ENCODE results near the gene RNF125. TPM values are rescaled to one million over a fixed set of nuclear protein-coding genes. Genes with fewer than 3 reads are reported as not detected.

RNF125 gene
- total RNA-seq, 2 donors from 2014 or later = 1.2 to 2.6 TPM

DNA sequence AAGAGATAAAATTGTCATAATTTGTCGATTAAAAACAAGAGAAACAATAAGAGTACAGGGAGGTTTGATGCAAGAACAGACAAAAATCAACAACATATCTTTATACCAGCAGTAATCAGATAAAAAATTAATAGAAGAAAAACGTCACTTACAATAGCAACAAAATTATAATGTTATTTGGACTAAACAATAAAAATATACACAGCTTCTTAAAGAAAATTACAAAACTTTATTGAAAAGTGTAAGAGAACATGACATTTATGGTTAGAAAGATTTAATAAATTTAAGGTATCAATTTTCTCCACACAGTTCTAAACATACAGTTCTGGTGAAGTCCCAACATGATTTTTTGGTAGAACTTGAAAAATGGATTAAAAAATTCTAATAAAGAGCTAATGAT, 85.9 kb downstream of the RNF125 start:
- Histone ChIP-seq H3K27me3 (replicated peaks; ENCODE audit: insufficient read depth) (no peaks in the 10 kb centered on the region), H3K36me3 (no peaks in the 10 kb centered on the region), H3K27ac (no peak overlapping the region), H3K4me3 (no peak overlapping the region), H3K9me3 (no peaks in the 10 kb centered on the region), H3K4me1 (replicated peaks) (no peaks in the 10 kb centered on the region)
- WGBS = 55% methylated on average over 2 of the region's 2 CpGs
- no peak for TF ChIP-seq POLR2AphosphoS5 (IDR thresholded peaks at IDR 0.05)
- no peak for TF ChIP-seq POLR2A (IDR thresholded peaks at IDR 0.05)
- TF ChIP-seq, protein P1, sequence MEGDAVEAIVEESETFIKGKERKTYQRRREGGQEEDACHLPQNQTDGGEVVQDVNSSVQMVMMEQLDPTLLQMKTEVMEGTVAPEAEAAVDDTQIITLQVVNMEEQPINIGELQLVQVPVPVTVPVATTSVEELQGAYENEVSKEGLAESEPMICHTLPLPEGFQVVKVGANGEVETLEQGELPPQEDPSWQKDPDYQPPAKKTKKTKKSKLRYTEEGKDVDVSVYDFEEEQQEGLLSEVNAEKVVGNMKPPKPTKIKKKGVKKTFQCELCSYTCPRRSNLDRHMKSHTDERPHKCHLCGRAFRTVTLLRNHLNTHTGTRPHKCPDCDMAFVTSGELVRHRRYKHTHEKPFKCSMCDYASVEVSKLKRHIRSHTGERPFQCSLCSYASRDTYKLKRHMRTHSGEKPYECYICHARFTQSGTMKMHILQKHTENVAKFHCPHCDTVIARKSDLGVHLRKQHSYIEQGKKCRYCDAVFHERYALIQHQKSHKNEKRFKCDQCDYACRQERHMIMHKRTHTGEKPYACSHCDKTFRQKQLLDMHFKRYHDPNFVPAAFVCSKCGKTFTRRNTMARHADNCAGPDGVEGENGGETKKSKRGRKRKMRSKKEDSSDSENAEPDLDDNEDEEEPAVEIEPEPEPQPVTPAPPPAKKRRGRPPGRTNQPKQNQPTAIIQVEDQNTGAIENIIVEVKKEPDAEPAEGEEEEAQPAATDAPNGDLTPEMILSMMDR (IDR thresholded peaks at IDR 0.05) = no peak
- intact Hi-C loops (cut with DNase I) = no loop called here
- no peak for DNase-seq (ENCODE audit: low spot score)

DNA sequence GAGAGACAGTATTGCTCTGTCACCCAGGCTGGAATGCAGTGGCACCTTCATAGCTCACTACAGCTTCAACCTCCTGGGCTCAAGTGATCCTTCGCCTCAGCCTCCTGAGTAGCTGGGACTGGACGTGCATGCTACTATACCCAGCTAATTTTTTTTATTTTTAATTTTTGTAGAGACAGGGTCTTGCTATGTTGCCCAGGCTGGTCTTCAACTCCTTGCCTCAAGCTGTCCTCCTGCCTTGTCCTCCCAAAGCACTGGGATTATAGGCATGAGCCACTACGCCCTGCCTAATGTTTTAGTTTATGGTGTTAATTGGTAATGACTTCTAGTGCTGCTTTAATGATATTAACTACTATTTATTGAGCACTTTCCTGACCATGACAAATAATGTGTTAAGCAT, 91.4 kb downstream of the RNF125 start:
- WGBS = 92% methylated on average over 3 of the region's 3 CpGs
- no peaks in the 10 kb centered on the region for H3K9me3 ChIP-seq
- DNase-seq (ENCODE audit: low spot score) = no peak
- no peaks in the 10 kb centered on the region for H3K4me1 ChIP-seq (replicated peaks)
- H3K36me3 ChIP-seq = no peaks in the 10 kb centered on the region
- H3K27ac ChIP-seq = no peak overlapping the region
- intact Hi-C loops (cut with DNase I) = no loop called here
- no peak for TF ChIP-seq POLR2AphosphoS5 (IDR thresholded peaks at IDR 0.05)
- TF ChIP-seq, protein P1 (IDR thresholded peaks at IDR 0.05) = no peak
- no peak for TF ChIP-seq POLR2A (IDR thresholded peaks at IDR 0.05)
- H3K4me3 ChIP-seq = no peak overlapping the region
- H3K27me3 ChIP-seq (replicated peaks; ENCODE audit: insufficient read depth) = no peaks in the 10 kb centered on the region

DNA sequence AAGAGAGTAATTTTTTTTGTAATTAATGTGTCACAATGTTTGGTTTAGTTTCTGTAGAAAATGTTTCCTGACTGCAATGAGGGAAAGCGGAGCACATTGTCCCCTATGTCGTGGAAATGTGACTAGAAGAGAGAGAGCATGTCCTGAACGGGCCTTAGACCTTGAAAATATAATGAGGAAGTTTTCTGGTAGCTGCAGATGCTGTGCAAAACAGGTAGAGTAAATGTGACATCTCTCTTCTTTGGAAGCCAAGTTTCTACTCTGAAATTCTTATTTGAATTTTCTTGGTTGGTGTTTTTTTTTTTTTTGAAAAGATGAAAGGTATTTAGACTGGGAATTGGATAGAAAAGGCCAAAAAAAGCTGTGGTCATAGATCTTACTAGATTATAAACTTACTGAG, 93.1 kb downstream of the RNF125 start:
- Histone ChIP-seq H3K27me3 (replicated peaks; ENCODE audit: insufficient read depth) (no peaks in the 10 kb centered on the region), H3K4me1 (replicated peaks) (no peaks in the 10 kb centered on the region), H3K9me3 (no peaks in the 10 kb centered on the region), H3K27ac (no peak overlapping the region), H3K36me3 (no peaks in the 10 kb centered on the region), H3K4me3 (no peak overlapping the region)
- DNase-seq (ENCODE audit: low spot score) = no peak
- 80% methylated on average over 3 of the region's 3 CpGs for WGBS
- intact Hi-C loops (cut with DNase I) = no loop called here
- TF ChIP-seq POLR2AphosphoS5 (IDR thresholded peaks at IDR 0.05) (no peak), POLR2A (IDR thresholded peaks at IDR 0.05) (no peak)
- TF ChIP-seq, protein P1 (IDR thresholded peaks at IDR 0.05) = no peak

DNA sequence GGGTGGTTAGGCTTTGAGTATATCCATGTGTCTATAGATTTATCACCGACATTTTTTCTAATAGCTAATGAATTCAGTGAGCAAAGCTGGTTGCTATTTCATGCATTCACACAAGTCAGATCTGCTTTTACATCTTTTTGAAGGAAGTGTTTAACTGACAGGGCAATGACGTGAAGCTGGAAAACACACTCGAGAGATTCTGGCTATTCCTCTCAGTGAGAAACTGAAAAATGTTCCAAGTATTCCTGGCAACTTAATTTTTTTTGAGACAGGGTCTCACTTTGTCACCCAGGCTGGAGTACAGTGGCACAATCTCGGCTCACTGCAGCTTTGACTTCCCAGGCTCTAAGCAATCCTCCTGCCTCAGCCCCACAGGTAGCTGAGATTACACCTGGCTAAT, 94.2 kb downstream of the RNF125 start:
- Histone ChIP-seq H3K4me1 (replicated peaks) (no peaks in the 10 kb centered on the region), H3K9me3 (no peaks in the 10 kb centered on the region), H3K27me3 (replicated peaks; ENCODE audit: insufficient read depth) (no peaks in the 10 kb centered on the region), H3K27ac (no peak overlapping the region), H3K4me3 (no peak overlapping the region), H3K36me3 (no peaks in the 10 kb centered on the region)
- intact Hi-C loops (cut with DNase I) = no loop called here
- WGBS = 90% methylated on average over 4 of the region's 4 CpGs
- TF ChIP-seq POLR2AphosphoS5 (IDR thresholded peaks at IDR 0.05) (no peak), POLR2A (IDR thresholded peaks at IDR 0.05) (no peak)
- TF ChIP-seq, protein P1 (IDR thresholded peaks at IDR 0.05) = no peak
- DNase-seq (ENCODE audit: low spot score) = no peak

DNA sequence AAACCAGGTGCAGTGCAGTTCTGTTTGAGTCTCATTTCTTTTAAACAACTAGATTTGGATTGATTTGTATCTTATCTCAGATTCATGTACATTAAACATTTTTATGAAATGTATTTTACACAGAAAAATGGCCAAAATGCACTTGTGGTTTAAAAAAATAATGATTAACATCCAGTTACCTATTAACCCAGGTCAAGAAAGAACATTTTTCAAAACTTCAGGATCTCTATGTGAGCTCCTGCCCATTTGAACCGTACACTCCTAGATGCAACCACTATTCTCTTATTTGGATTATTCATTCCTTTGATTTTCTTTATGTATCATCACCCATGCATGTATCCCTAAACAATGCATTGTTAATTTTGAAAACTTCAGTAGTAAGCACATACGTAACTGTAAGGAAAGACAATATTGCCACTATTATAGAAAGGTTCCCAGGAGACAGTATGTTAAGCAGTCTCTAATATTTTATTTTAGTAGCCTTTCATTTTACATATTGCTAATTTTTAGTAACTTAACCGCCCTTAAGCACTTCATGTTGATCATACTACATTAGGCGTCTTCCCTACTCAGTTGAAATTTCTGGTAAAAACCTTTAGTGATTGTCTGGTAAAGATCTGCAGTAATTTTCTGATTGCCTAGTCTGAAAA, 95.8 kb downstream of the RNF125 start:
- TF ChIP-seq POLR2A (IDR thresholded peaks at IDR 0.05) (no peak), POLR2AphosphoS5 (IDR thresholded peaks at IDR 0.05) (no peak)
- no peak overlapping the region for H3K4me3 ChIP-seq
- intact Hi-C loops (cut with DNase I) = no loop called here
- H3K9me3 ChIP-seq = no peaks in the 10 kb centered on the region
- H3K27me3 ChIP-seq (replicated peaks; ENCODE audit: insufficient read depth) = no peaks in the 10 kb centered on the region
- WGBS = 87% methylated on average over 4 of the region's 4 CpGs
- no peak for DNase-seq (ENCODE audit: low spot score)
- H3K4me1 ChIP-seq (replicated peaks) = no peaks in the 10 kb centered on the region
- no peaks in the 10 kb centered on the region for H3K36me3 ChIP-seq
- no peak overlapping the region for H3K27ac ChIP-seq

Measured in prostate gland (tissue), 2 donors.